ENCODE measurements around the gene NXT1. TPM values are rescaled to one million over a fixed set of nuclear protein-coding genes. Genes with fewer than 3 reads are reported as not detected.

The NXT1 gene
- polyA plus RNA-seq, 1 of the 3 experiments (the other 2 are of a cell fraction), result 28.2 TPM

- no peaks in the 10 kb centered on the region for H3K9me3 ChIP-seq
- no peak overlapping the region for H3K4me2 ChIP-seq
- H3K9me2 ChIP-seq, result no peaks in the 10 kb centered on the region
- TF ChIP-seq JUND (IDR thresholded peaks at IDR 0.05), result 0 out of 2 replicates have a peak, but pooled peaks have one; percentile 8
- TF ChIP-seq REST (IDR thresholded peaks at IDR 0.05; ENCODE audit: low read depth, low read length), result no peak
- TF ChIP-seq MXI1 (IDR thresholded peaks at IDR 0.05; ENCODE audit: low read depth, low read length), result no peak
- TF ChIP-seq FOSL2 (IDR thresholded peaks at IDR 0.05; ENCODE audit: borderline replicate concordance, low read depth), result peak; percentile 28; the same call in 1 of the 2 replicates
- H3K9ac ChIP-seq, result no peak overlapping the region
- H3K36me3 ChIP-seq (replicated peaks in 1 of 2; ENCODE audit: control insufficient read depth in 1 of 2, insufficient read depth in 2 of 2, low read length in 1 of 2), result peaks cover 65 to 80% of the 10 kb centered on the region in 2 experiments
- H3K4me1 ChIP-seq (ENCODE audit: control insufficient read depth in 1 of 2, insufficient read depth in 2 of 2, low read depth in 1 of 2, low read length in 1 of 2), result peaks cover 9 to 21% of the 10 kb centered on the region in 2 experiments; a peak in 3 of 4 replicates
- CTCF ChIA-PET, result interaction anchor here (0.7 to 1.6 kb wide), 2 partner anchors 50 to 176 kb away, joined by 3 to 4 read pairs; no protein-coding TSS in a partner anchor
- peaks cover 66% of the 10 kb centered on the region for H3K79me2 ChIP-seq (ENCODE audit: insufficient read depth)
- POLR2A ChIA-PET, result no interaction called here
- peaks cover 55% of the 10 kb centered on the region for H4K20me1 ChIP-seq (ENCODE audit: insufficient read depth)
- no peak overlapping the region for H3K4me3 ChIP-seq (ENCODE audit: low read depth in 2 of 2, low read length in 1 of 2)
- no peak overlapping the region for H3K27ac ChIP-seq (ENCODE audit: low read depth in 2 of 2, low read length in 1 of 2)
- H3F3A ChIP-seq (replicated peaks; ENCODE audit: insufficient read depth), result peaks cover 17% of the 10 kb centered on the region
- H3K27me3 ChIP-seq (ENCODE audit: insufficient read depth), result no peaks in the 10 kb centered on the region
- no peak overlapping the region for H2AFZ ChIP-seq (ENCODE audit: low read depth)
- DNase-seq, result no peak
These were observed 17.2 kb downstream of the NXT1 start for GRCh38 chr20:23367770-23368169.

GRCh38 chr20:23368316-23369071 lies 17.9 kb downstream of the NXT1 start:
- no peak overlapping the region for H3K4me2 ChIP-seq

More at GRCh38 chr20:23368316-23369071, 17.9 kb downstream of the NXT1 start:
- Histone ChIP-seq H4K20me1 (ENCODE audit: insufficient read depth) (peaks cover 48% of the 10 kb centered on the region), H3F3A (replicated peaks; ENCODE audit: insufficient read depth) (peaks cover 17% of the 10 kb centered on the region), H3K9me3 (no peaks in the 10 kb centered on the region), H3K27ac (ENCODE audit: low read depth in 2 of 2, low read length in 1 of 2) (no peak overlapping the region), H3K79me2 (ENCODE audit: insufficient read depth) (peaks cover 59% of the 10 kb centered on the region), H3K9ac (no peak overlapping the region), H3K9me2 (no peaks in the 10 kb centered on the region), H3K27me3 (ENCODE audit: insufficient read depth) (no peaks in the 10 kb centered on the region), H3K4me1 (ENCODE audit: control insufficient read depth in 1 of 2, insufficient read depth in 2 of 2, low read depth in 1 of 2, low read length in 1 of 2) (peaks cover 2 to 21% of the 10 kb centered on the region in 2 experiments; a peak in 3 of 4 replicates), H2AFZ (ENCODE audit: low read depth) (no peak overlapping the region), H3K36me3 (replicated peaks in 1 of 2; ENCODE audit: control insufficient read depth in 1 of 2, insufficient read depth in 2 of 2, low read length in 1 of 2) (peaks cover 72 to 87% of the 10 kb centered on the region in 2 experiments), H3K4me3 (ENCODE audit: low read depth in 2 of 2, low read length in 1 of 2) (no peak overlapping the region)
- no peak for DNase-seq
- no peak for TF ChIP-seq TCF12 (IDR thresholded peaks at IDR 0.05)
- no peak for TF ChIP-seq EP300 (IDR thresholded peaks at IDR 0.05; ENCODE audit: borderline replicate concordance in 1 of 2, low read depth in 1 of 2, low read length in 1 of 2)
- TF ChIP-seq FOXJ3 (CRISPR knock-in tag; IDR thresholded peaks at IDR 0.05), result no peak
- TF ChIP-seq SIN3A (IDR thresholded peaks at IDR 0.05; ENCODE audit: borderline replicate concordance, low read depth, low read length), result no peak
- no peak for TF ChIP-seq CTCF (IDR thresholded peaks at IDR 0.05)
- TF ChIP-seq TAF1 (IDR thresholded peaks at IDR 0.05; ENCODE audit: borderline replicate concordance, low read depth, low read length), result no peak
- TF ChIP-seq SMC3 (IDR thresholded peaks at IDR 0.05; ENCODE audit: low read depth, low read length), result no peak
- whole genome bisulfite sequencing (ENCODE audit: low lambda C conversion rate), result 98% methylated on average over 2 of the region's 2 CpGs
- POLR2A ChIA-PET, result no interaction called here
- CTCF ChIA-PET, result interaction anchor here (1.6 kb wide), 1 partner anchor 49 kb away, joined by 4 read pairs; no protein-coding TSS in a partner anchor

All from SK-N-SH (cell line).